Endothelial cell of umbilical vein (primary cell): ENCODE measurements around the gene DYNC1LI1. TPM values are rescaled to one million over a fixed set of nuclear protein-coding genes. Genes with fewer than 3 reads are reported as not detected.

Experiments used
- BruUV-seq: library from RNA; stranded (reverse); fragments of 400-500 nt; replicated peaks from 2 replicates; lab custom pipeline; 2021; lab: Mats Ljungman, UMichigan
- CTCF ChIA-PET: fragments of 300-600, 350-600 bp; sonication (Branson Sonifier 250); formaldehyde crosslinking; loops from one replicate; lab custom pipeline; 2021; ENCODE audit warnings: antibody characterized with exemption, inconsistent platforms; lab: Charles Lee
- POLR2A ChIA-PET: fragments of 300-600, 350-600 bp; sonication (Branson Sonifier 250); formaldehyde crosslinking; loops from one replicate; lab custom pipeline; 2021; ENCODE audit warnings: antibody characterized with exemption, inconsistent platforms; lab: Charles Lee
- DNase-seq: peaks from one replicate; pipeline ENCODE4 v3.0.0-alpha.2; 2011; ENCODE audit warnings: low read depth, low spot score
- FAIRE-seq: peaks from 2 replicates; lab custom pipeline; 2011; peaks lifted over from hg19 to GRCh38; lab: Jason Lieb, UNC
- H2AFZ ChIP-seq: 2 replicates; pipeline ENCODE4 v1.6.0; 2012; ENCODE audit warnings: low read depth, low read length, control low read depth, inconsistent platforms
- H3K27ac ChIP-seq: 2 replicates; pipeline ENCODE4 v1.5.1; 2011; ENCODE audit warnings: low read depth, mild to moderate bottlenecking, control low read depth, low read length, moderate library complexity; ENCODE audit not compliant: insufficient read depth
- H3K27me3 ChIP-seq, 2 experiments: 2 replicates each; pipeline versions ENCODE4 v1.6.0 to v1.6.1; 2011; ENCODE audit warnings: low read length in 2 of 2, mixed read lengths in 1 of 2; ENCODE audit not compliant: control insufficient read depth in 2 of 2, insufficient read depth in 2 of 2
- H3K36me3 ChIP-seq, 2 experiments: 2 replicates in 1 of 2; 3 replicates in 1 of 2; pipeline ENCODE4 v1.5.1; 2011; ENCODE audit warnings: low read length in 2 of 2, mild to moderate bottlenecking in 1 of 2, moderate library complexity in 1 of 2; ENCODE audit not compliant: control insufficient read depth in 2 of 2, insufficient read depth in 2 of 2; ENCODE audit errors: extremely low read depth in 1 of 2
- H3K4me1 ChIP-seq: 3 replicates; pipeline ENCODE4 v1.5.1; 2011; ENCODE audit warnings: mild to moderate bottlenecking, low read length; ENCODE audit not compliant: control insufficient read depth, insufficient read depth; ENCODE audit errors: extremely low read depth
- H3K4me2 ChIP-seq: 2 replicates; pipeline ENCODE4 v1.6.1; 2011; ENCODE audit warnings: low read length, control low read depth, mixed read lengths; ENCODE audit not compliant: insufficient read depth
- H3K4me3 ChIP-seq, 3 experiments: fragments of 200-600 bp in 1 of 3; sonication (generic), shearing (Covaris generic) in 1 of 3; replicated peaks in 1 of 3; 2 replicates each; pipeline ENCODE4 v1.5.1; 2011 to 2016; ENCODE audit warnings: control low read depth in 3 of 3, low read length in 3 of 3, mild to moderate bottlenecking in 2 of 3, inconsistent platforms in 1 of 3, low read depth in 1 of 3, moderate library complexity in 1 of 3; ENCODE audit not compliant: insufficient read depth in 1 of 3
- H3K79me2 ChIP-seq: 2 replicates; pipeline ENCODE4 v1.6.0; 2012; ENCODE audit warnings: low read length, inconsistent platforms; ENCODE audit not compliant: control insufficient read depth, insufficient read depth
- H3K9ac ChIP-seq: replicated peaks from 2 replicates; pipeline ENCODE3; 2011; ENCODE audit warnings: low read length, control low read depth; ENCODE audit not compliant: insufficient read depth; ENCODE audit errors: extremely low read depth
- H3K9me1 ChIP-seq: replicated peaks from 3 replicates; pipeline ENCODE4 v1.6.0; 2011; ENCODE audit warnings: mild to moderate bottlenecking, low read length; ENCODE audit not compliant: control insufficient read depth, insufficient read depth; ENCODE audit errors: extremely low read depth
- H3K9me3 ChIP-seq: replicated peaks from 2 replicates; pipeline ENCODE4 v1.5.1; 2012; ENCODE audit warnings: low read length, inconsistent platforms; ENCODE audit not compliant: control insufficient read depth, insufficient read depth
- H4K20me1 ChIP-seq: replicated peaks from 2 replicates; pipeline ENCODE3; 2011; ENCODE audit warnings: mild to moderate bottlenecking, low read length; ENCODE audit not compliant: control insufficient read depth, insufficient read depth; ENCODE audit errors: extremely low read depth
- EZH2 ChIP-seq: IDR thresholded peaks from 2 replicates; pipeline ENCODE4 v1.6.1; 2012; ENCODE audit warnings: borderline replicate concordance, low read depth, mild to moderate bottlenecking, moderate library complexity, low read length, inconsistent platforms; ENCODE audit not compliant: severe bottlenecking
- FOS ChIP-seq: IDR thresholded peaks from 2 replicates; pipeline ENCODE4 v1.6.1; 2011; ENCODE audit warnings: mild to moderate bottlenecking, low read length, moderate library complexity, borderline replicate concordance; ENCODE audit not compliant: insufficient read depth
- GATA2 ChIP-seq: IDR thresholded peaks from 2 replicates; pipeline ENCODE4 v1.7.0; 2011; ENCODE audit warnings: low read depth, mild to moderate bottlenecking, moderate library complexity, mixed read lengths, low read length; ENCODE audit not compliant: insufficient read length, insufficient read depth
- JUN ChIP-seq: IDR thresholded peaks from 2 replicates; pipeline ENCODE4 v1.6.1; 2011; ENCODE audit warnings: borderline replicate concordance, low read depth; ENCODE audit not compliant: insufficient read length, insufficient read depth
- MAX ChIP-seq: IDR thresholded peaks from 2 replicates; pipeline ENCODE4 v1.6.1; 2011; ENCODE audit not compliant: insufficient read depth, insufficient read length
- MYC ChIP-seq: IDR thresholded peaks from one replicate; pipeline ENCODE4 v1.6.1; 2011; ENCODE audit warnings: mild to moderate bottlenecking, low read depth, low read length
- POLR2A ChIP-seq: IDR thresholded peaks from 2 replicates; pipeline ENCODE4 v1.6.1; 2012; ENCODE audit warnings: low read depth, mild to moderate bottlenecking, control low read depth, low read length
- POLR2AphosphoS5 ChIP-seq: IDR thresholded peaks from 2 replicates; pipeline ENCODE4 v1.6.1; 2012; ENCODE audit warnings: low read depth, mild to moderate bottlenecking, control low read depth, low read length, moderate library complexity; ENCODE audit not compliant: insufficient read depth
- dilution Hi-C: fragments of 300-500 bp; cut with MboI; formaldehyde crosslinking; loops from one replicate; pipeline ENCODE4 v1.15.0; 2019; ENCODE audit warnings: low sequenced_read_pairs; ENCODE audit not compliant: extremely low pct_ligation_motif_present
- intact Hi-C: fragments of 100-400 bp; cut with micrococcal nuclease; formaldehyde crosslinking; loops from one replicate; pipeline ENCODE4 v1.10.0; 2022
- polyA plus RNA-seq, 4 experiments: library from polyadenylated mRNA; depleted of rRNA in 3 of 4; stranded (reverse) in 3 of 4; unstranded in 1 of 4; fragments of >200 nt; gene quantifications; 2 replicates each; pipeline versions ENCODE4 v1.2.1 to v1.2.3, GENCODE V29; 2011 to 2012; ENCODE audit warnings: missing spikeins in 1 of 4
- total RNA-seq: library from RNA; stranded (reverse); gene quantifications from 2 replicates; pipeline ENCODE4 v1.2.3, GENCODE V29; 2021
- TF ChIP-seq, protein P1 (sequence below), 2 donors: IDR thresholded peaks; 1 replicate in 1 of 2; 2 replicates in 1 of 2; pipeline ENCODE4 v1.5.1; 2011; ENCODE audit warnings: low read length in 2 of 2, mild to moderate bottlenecking in 2 of 2, moderate library complexity in 2 of 2, control low read depth in 1 of 2, inconsistent platforms in 1 of 2, low read depth in 1 of 2; ENCODE audit not compliant: insufficient read depth in 1 of 2; ENCODE audit errors: extremely low read depth in 1 of 2

DYNC1LI1 gene
- total and polyA plus RNA-seq, 2 donors (not counting 3 experiments of a cell fraction or from before 2014, with no cell fraction given), result 14.9 to 47.6 TPM

DNA sequence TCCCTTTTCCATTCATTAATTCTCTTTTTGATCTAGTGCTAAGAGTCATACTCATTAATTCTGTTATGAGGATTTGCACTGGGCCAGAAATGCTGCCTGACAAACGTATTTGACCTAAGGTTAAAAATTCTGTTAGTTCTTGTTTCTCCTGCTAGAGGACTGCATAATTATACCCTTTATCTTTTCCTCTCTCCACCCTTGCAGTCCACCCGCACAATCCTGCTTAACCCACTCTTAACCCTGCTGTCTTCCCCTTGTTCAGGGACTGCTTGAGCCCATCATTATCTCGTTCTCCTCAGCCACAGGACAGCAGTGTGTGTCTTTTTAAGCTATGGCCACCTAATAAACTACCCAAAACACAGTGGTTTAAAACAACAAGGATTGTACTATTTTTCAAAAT, 31.1 kb upstream of the DYNC1LI1 start:
- TF ChIP-seq, protein P1, sequence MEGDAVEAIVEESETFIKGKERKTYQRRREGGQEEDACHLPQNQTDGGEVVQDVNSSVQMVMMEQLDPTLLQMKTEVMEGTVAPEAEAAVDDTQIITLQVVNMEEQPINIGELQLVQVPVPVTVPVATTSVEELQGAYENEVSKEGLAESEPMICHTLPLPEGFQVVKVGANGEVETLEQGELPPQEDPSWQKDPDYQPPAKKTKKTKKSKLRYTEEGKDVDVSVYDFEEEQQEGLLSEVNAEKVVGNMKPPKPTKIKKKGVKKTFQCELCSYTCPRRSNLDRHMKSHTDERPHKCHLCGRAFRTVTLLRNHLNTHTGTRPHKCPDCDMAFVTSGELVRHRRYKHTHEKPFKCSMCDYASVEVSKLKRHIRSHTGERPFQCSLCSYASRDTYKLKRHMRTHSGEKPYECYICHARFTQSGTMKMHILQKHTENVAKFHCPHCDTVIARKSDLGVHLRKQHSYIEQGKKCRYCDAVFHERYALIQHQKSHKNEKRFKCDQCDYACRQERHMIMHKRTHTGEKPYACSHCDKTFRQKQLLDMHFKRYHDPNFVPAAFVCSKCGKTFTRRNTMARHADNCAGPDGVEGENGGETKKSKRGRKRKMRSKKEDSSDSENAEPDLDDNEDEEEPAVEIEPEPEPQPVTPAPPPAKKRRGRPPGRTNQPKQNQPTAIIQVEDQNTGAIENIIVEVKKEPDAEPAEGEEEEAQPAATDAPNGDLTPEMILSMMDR (IDR thresholded peaks at IDR 0.05; ENCODE audit: extremely low read depth in 1 of 2, insufficient read depth in 1 of 2, low read depth in 1 of 2, low read length in 2 of 2), result no peak
- TF ChIP-seq POLR2A (no peak), FOS (no peak), JUN (no peak), MYC (no peak), GATA2 (no peak), POLR2AphosphoS5 (no peak), MAX (no peak), EZH2 (no peak)
- H3K4me3 ChIP-seq, result no peak overlapping the region
- peaks cover 6 to 18% of the 10 kb centered on the region in 2 experiments for H3K27me3 ChIP-seq
- H3K9me1 ChIP-seq, result no peaks in the 10 kb centered on the region
- no peak overlapping the region for H3K9ac ChIP-seq
- POLR2A ChIA-PET, result no interaction called here
- H3K36me3 ChIP-seq, result no peaks in the 10 kb centered on the region
- BruUV-seq, result no TSS peak
- CTCF ChIA-PET, result no interaction called here
- DNase-seq, result no peak
- H4K20me1 ChIP-seq, result no peaks in the 10 kb centered on the region
- dilution Hi-C loops, result no loop called here
- H3K4me1 ChIP-seq, result no peaks in the 10 kb centered on the region
- H2AFZ ChIP-seq, result no peak overlapping the region
- no peak for FAIRE-seq
- intact Hi-C loops, result no loop called here
- no peak overlapping the region for H3K27ac ChIP-seq
- no peaks in the 10 kb centered on the region for H3K79me2 ChIP-seq
- no peaks in the 10 kb centered on the region for H3K9me3 ChIP-seq
- H3K4me2 ChIP-seq, result no peak overlapping the region
